Jurkat, Clone E6-1 (cell line): ENCODE results near the gene TMEM141. TPM values are rescaled to one million over a fixed set of nuclear protein-coding genes. Genes with fewer than 3 reads are reported as not detected.
A peak's percentile ranks its signal among the peaks of the same experiment; 100 is the strongest.

Experiments used
- DNase-seq: peaks from one replicate; pipeline ENCODE4 v3.0.0-alpha.2; 2011; ENCODE audit warnings: low read depth, low spot score
- H3K4me3 ChIP-seq: 2 replicates; pipeline ENCODE4 v1.5.1; 2011; ENCODE audit warnings: mild to moderate bottlenecking, low read length, control low read depth, moderate library complexity
- polyA plus RNA-seq: library from polyadenylated mRNA; unstranded; fragments of >200 nt; gene quantifications from one replicate; pipeline ENCODE4 v1.2.1, GENCODE V29; 2012; ENCODE audit warnings: missing spikeins; ENCODE audit not compliant: insufficient read length, insufficient read depth

TMEM141 gene
- polyA plus RNA-seq = 98.0 TPM

- H3K4me3 ChIP-seq = peak within 1 kb of the TSS; percentile 86
- peak; percentile 97 for DNase-seq
These were observed at the start of gene TMEM141 for GRCh38 chr9:136790640-136791515. TSS of gene TMEM141 (plus strand) at chr9:136791344. CDS start at chr9:136791371, 27 bp downstream.

- no peak overlapping the region for H3K4me3 ChIP-seq
- no peak for DNase-seq
These were observed 49.1 kb upstream of the TMEM141 start for GRCh38 chr9:136741883-136742571.

GRCh38 chr9:136742591-136743391, 48.4 kb upstream of the TMEM141 start, which contains the start of gene LCN10:
TSS of gene LCN10 (minus strand) at chr9:136742940. CDS start at chr9:136742903, 37 bp downstream.
- no peak within 1 kb of the TSS for H3K4me3 ChIP-seq
- no peak for DNase-seq

GRCh38 chr9:136743639-136744211, 47.4 kb upstream of the TMEM141 start:
- no peak for DNase-seq
- no peak overlapping the region for H3K4me3 ChIP-seq

DNA sequence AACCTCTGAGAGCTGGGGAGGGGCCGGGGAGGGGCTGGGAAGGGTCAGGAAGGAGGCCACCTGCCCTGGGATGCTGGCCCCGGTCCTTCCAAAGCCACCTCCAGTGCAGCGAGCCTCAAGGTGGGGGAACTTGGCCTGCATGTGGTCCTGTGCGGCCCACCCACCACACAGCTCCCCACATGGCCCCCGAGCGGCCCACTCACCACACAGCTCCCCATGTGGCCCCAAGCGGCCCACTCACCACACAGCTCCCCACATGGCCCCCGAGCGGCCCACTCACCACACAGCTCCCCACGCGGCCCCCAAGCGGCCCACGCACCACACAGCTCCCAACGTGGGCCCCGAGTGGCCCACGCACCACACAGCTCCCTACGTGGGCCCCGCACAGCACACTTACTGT, 46.4 kb upstream of the TMEM141 start:
- no peak overlapping the region for H3K4me3 ChIP-seq
- DNase-seq = no peak

GRCh38 chr9:136745389-136746154, 45.6 kb upstream of the TMEM141 start:
- no peak for DNase-seq
- H3K4me3 ChIP-seq = no peak overlapping the region

- no peak for DNase-seq
- no peak overlapping the region for H3K4me3 ChIP-seq
These were observed 45.0 kb upstream of the TMEM141 start for GRCh38 chr9:136746155-136746490.

DNA sequence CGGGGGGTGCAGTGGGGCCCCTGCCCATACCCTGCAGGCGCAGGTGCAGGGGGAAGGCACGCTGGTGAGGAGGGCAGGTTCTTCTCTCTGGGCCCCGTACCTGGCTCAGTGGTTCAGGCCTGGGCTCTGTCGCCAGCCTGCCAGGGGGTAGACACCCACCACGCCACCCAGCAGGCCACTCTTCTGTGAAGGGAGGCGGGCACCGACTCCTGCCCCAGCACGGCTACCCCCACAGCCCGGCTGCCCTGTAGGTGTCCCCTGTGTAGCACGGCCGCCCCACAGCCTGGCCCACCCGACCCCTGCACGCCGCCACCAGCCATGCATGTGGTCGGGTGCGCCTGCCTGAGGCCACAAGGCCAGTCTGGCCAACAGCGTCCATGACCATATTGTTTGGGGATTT, 44.5 kb upstream of the TMEM141 start:
- no peak overlapping the region for H3K4me3 ChIP-seq
- no peak for DNase-seq

GRCh38 chr9:136747161-136748060, 43.7 kb upstream of the TMEM141 start:
- H3K4me3 ChIP-seq = no peak overlapping the region
- DNase-seq = no peak

- H3K4me3 ChIP-seq = no peak within 1 kb of the TSS
These were observed 42.9 kb upstream of the TMEM141 start, which contains the start of gene LCN6 for GRCh38 chr9:136748201-136748600. TSS of gene LCN6 (minus strand) at chr9:136748525. CDS start at chr9:136748483, 42 bp downstream.

GRCh38 chr9:136748666-136749611, 42.2 kb upstream of the TMEM141 start:
- no peak overlapping the region for H3K4me3 ChIP-seq
- DNase-seq = no peak

More at GRCh38 chr9:136748201-136748600, 42.9 kb upstream of the TMEM141 start, which contains the start of gene LCN6:
- DNase-seq = no peak

- no peak for DNase-seq
- H3K4me3 ChIP-seq = no peak overlapping the region
These were observed 40.6 kb upstream of the TMEM141 start for GRCh38 chr9:136750526-136750925.

DNA sequence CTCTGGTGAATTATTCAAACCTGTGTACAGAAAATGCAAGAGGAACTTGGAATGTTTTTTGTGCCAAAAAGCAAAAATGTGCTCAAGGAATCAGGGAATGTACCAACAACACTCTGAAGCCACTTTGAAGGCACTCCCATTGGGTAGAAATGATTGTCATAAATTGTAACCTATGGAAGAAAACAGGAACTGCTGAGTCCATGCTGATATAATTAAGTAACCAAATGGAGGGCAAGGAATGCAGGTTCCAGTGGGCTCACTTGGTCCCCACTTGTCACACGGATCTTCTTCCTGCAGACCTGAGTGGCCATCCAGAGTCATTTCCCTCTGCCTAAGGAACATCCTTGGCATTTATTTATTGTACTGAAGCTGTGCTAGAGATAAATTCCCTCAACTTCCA, 39.9 kb upstream of the TMEM141 start:
- DNase-seq = no peak
- H3K4me3 ChIP-seq = no peak overlapping the region

- no peak overlapping the region for H3K4me3 ChIP-seq
- DNase-seq = no peak
These were observed 39.3 kb upstream of the TMEM141 start for GRCh38 chr9:136751814-136752213.

DNA sequence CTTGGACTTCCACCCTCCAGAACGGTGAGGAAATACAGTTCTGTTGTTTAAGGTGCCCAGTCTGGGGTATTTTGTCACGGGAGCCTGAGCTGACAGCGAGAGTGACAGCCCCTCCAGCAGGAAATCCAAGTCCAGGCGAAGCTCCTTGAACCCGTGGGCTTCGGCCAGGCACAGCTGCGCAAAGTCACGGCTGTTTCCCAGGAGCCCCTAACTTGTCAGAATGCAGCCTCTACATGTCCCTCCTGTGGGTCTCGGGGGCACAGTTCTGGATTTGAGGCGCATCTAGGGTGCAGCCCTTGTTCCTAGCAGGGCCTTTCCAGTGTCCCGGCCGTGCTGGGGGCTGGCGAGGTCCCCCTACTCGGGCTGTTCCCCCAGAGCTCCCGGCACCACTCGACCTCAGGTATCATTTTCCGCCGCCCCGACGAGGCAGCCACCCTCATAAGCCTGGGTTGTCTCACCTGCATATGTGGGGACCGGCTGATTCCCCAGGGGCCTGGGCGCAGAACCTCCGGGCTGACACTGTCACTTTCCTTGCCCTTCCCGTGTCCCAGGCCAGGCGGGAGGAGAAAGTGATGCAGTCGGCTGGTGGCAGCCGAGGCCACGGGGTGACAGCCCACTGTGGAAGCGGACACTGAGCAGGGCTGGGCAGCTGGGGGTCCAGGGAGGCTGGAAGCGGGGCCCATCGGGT, 37.6 kb upstream of the TMEM141 start:
- no peak for DNase-seq
- no peak overlapping the region for H3K4me3 ChIP-seq

GRCh38 chr9:136754059-136754572, 37.0 kb upstream of the TMEM141 start:
- no peak for DNase-seq
- H3K4me3 ChIP-seq = no peak overlapping the region
